ENCODE results near the gene KLC3. TPM values are rescaled to one million over a fixed set of nuclear protein-coding genes. Genes with fewer than 3 reads are reported as not detected.

Gene KLC3
- total and polyA plus RNA-seq, 7 donors = 0.09 TPM; not detected in 6

DNA sequence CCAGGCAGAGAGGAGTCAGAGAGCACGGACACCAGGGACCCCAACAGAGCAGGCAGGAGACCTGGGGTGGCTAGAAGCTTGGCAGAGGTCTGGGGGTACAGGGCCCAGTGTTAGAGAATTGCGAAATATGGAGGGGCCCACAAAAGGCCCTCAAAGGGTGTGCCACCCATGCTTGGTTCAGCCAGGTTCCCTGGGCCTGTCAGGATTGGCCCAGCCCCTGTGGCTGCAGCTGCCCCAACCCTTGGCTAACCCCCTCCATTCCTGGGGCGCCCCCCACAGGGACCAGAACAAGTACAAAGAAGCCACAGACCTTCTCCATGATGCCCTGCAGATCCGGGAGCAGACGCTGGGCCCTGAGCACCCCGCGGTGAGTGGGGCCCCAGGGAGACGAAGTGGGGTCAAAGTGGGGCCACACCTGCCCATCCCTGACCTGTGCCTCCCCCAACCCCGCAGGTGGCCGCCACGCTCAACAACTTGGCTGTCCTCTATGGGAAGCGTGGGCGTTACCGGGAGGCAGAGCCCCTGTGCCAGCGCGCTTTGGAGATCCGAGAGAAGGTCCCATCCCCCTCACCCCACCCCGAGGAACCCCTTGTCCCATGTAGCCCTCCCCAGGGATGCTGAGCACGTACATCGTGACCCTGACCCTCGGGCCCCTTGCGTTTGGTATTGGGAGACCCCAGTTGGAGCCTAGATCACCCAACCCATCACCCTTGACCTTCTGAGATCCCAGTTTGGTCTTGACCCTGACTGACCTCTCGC lies 8.0 kb downstream of the KLC3 start:
- DNase-seq = no peak
- H3K4me1 ChIP-seq = peaks cover 0 to 6% (median 0%) of the 10 kb centered on the region in 4 donors
- no peak overlapping the region for H3K4me3 ChIP-seq
- no peaks in the 10 kb centered on the region for H3K9me3 ChIP-seq
- TF ChIP-seq POLR2AphosphoS5 (IDR thresholded peaks at IDR 0.05) (no peak), POLR2A (IDR thresholded peaks at IDR 0.05) (no peak), EP300 (IDR thresholded peaks at IDR 0.05) (no peak)
- TF ChIP-seq, protein P1, sequence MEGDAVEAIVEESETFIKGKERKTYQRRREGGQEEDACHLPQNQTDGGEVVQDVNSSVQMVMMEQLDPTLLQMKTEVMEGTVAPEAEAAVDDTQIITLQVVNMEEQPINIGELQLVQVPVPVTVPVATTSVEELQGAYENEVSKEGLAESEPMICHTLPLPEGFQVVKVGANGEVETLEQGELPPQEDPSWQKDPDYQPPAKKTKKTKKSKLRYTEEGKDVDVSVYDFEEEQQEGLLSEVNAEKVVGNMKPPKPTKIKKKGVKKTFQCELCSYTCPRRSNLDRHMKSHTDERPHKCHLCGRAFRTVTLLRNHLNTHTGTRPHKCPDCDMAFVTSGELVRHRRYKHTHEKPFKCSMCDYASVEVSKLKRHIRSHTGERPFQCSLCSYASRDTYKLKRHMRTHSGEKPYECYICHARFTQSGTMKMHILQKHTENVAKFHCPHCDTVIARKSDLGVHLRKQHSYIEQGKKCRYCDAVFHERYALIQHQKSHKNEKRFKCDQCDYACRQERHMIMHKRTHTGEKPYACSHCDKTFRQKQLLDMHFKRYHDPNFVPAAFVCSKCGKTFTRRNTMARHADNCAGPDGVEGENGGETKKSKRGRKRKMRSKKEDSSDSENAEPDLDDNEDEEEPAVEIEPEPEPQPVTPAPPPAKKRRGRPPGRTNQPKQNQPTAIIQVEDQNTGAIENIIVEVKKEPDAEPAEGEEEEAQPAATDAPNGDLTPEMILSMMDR (IDR thresholded peaks at IDR 0.05) = no peak
- H3K27me3 ChIP-seq = peaks cover 7 to 38% (median 38%) of the 10 kb centered on the region in 3 donors
- intact Hi-C loops (cut with DNase I) = no loop called here
- H3K36me3 ChIP-seq = peaks cover 0 to 24% (median 0%) of the 10 kb centered on the region in 4 donors
- no peak overlapping the region for H3K27ac ChIP-seq
- 72 to 82% methylated on average over 23 of the region's 23 CpGs for WGBS, 2 donors

DNA sequence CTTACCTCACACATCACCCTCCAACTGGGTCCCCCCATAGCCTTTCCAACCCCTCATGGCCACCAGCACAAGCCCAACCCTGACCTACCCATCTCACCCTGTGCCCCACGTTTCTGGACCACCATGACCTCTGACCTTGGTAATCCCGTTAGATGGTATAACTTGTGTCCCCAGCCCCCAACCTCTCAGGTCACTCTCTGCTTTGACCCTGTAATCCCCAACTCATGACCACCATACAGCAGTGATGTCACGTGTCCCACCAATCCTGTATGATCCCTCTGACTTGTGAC lies 8.5 kb downstream of the KLC3 start:
- Histone ChIP-seq H3K27me3 (peaks cover 7 to 38% (median 38%) of the 10 kb centered on the region in 3 donors), H3K9me3 (no peaks in the 10 kb centered on the region), H3K4me3 (no peak overlapping the region), H3K4me1 (peaks cover 0 to 6% (median 0%) of the 10 kb centered on the region in 4 donors), H3K36me3 (peaks cover 0 to 29% (median under 1%) of the 10 kb centered on the region in 4 donors), H3K27ac (no peak overlapping the region)
- intact Hi-C loops (cut with DNase I) = no loop called here
- no peak for DNase-seq
- 56 to 62% methylated on average over 3 of the region's 3 CpGs for WGBS, 2 donors
- TF ChIP-seq EP300 (IDR thresholded peaks at IDR 0.05) = no peak
- no peak for TF ChIP-seq POLR2A (IDR thresholded peaks at IDR 0.05)
- TF ChIP-seq, protein P1 (IDR thresholded peaks at IDR 0.05) = no peak
- no peak for TF ChIP-seq POLR2AphosphoS5 (IDR thresholded peaks at IDR 0.05)

DNA sequence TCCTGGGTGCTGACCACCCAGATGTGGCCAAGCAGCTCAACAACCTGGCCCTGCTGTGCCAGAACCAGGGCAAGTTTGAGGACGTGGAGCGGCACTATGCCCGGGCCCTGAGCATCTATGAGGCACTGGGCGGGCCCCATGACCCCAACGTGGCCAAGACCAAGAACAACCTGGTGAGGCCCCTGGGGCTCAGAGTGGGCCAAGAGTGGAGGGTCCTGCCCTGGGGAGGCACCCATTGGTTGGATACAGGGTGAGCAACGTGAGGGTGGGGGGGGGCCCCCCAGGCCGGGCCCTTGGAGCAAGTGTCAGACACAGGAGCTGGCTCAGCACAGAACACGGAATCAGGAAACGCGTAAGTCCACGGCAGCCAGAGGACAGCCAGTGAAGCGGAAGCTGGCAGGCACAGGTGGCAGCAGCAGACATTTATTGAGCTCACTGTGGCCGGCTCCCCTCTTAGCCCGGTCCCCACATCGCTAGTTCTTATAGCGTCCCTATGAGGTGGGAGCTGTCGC lies 8.9 kb downstream of the KLC3 start:
- intact Hi-C loops (cut with DNase I) = no loop called here
- Histone ChIP-seq H3K36me3 (peaks cover 0 to 33% (median 3%) of the 10 kb centered on the region in 4 donors), H3K9me3 (no peaks in the 10 kb centered on the region), H3K4me1 (peaks cover 0 to 6% (median 0%) of the 10 kb centered on the region in 4 donors), H3K4me3 (no peak overlapping the region), H3K27me3 (peaks cover 7 to 38% (median 36%) of the 10 kb centered on the region in 3 donors), H3K27ac (no peak overlapping the region)
- WGBS, 2 donors = 86 to 92% methylated on average over 17 of the region's 17 CpGs
- TF ChIP-seq EP300 (IDR thresholded peaks at IDR 0.05) (no peak), POLR2A (IDR thresholded peaks at IDR 0.05) (no peak), POLR2AphosphoS5 (IDR thresholded peaks at IDR 0.05) (no peak)
- TF ChIP-seq, protein P1 (IDR thresholded peaks at IDR 0.05) = no peak
- DNase-seq = no peak

DNA sequence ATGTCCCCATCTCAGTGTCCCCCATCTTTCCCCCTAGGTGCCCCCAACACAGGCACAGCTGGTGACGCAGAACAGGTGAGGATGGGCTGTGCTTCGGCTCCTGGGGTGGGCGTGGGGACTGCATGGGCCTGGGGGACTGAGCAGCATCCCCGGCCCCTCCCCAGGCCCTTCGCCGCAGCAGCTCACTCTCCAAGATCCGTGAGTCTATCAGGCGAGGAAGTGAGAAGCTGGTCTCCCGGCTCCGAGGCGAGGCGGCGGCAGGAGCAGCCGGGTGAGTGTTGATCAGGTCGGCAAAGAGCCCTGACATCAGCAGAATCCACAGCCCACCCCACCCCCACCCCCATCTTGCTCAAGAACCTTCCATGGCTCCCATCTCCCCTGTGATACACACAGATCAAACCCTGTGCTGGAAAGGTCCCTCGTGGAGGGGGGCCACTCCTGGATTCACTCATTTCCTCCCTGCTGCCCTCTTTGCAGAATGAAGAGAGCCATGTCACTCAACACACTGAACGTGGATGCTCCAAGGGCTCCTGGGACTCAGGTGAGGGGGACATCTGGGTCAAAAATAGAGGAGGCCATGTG lies 10.0 kb downstream of the KLC3 start:
- Histone ChIP-seq H3K36me3 (peaks cover 0 to 44% (median 5%) of the 10 kb centered on the region in 4 donors), H3K9me3 (no peaks in the 10 kb centered on the region), H3K27ac (no peak overlapping the region), H3K4me1 (peaks cover 0 to 6% (median 0%) of the 10 kb centered on the region in 4 donors), H3K4me3 (no peak overlapping the region), H3K27me3 (peaks cover 4 to 28% (median 25%) of the 10 kb centered on the region in 3 donors)
- TF ChIP-seq, protein P1 (IDR thresholded peaks at IDR 0.05) = no peak
- TF ChIP-seq POLR2A (IDR thresholded peaks at IDR 0.05) (no peak), EP300 (IDR thresholded peaks at IDR 0.05) (no peak), POLR2AphosphoS5 (IDR thresholded peaks at IDR 0.05) (no peak)
- intact Hi-C loops (cut with DNase I) = no loop called here
- no peak for DNase-seq
- WGBS, 2 donors = 89 to 92% methylated on average over 17 of the region's 17 CpGs

Measured in sigmoid colon (tissue), 7 donors.